NT2/D1 (cell line): Measurements from ENCODE around the gene NEUROD4.

Source experiments
- DNase-seq: peaks from one replicate; pipeline ENCODE4 v3.0.0-alpha.2; 2011; ENCODE audit warnings: low read depth, low spot score
- H3K27me3 ChIP-seq: 2 replicates; pipeline ENCODE4 v1.6.0; 2011; ENCODE audit warnings: mild to moderate bottlenecking; ENCODE audit not compliant: insufficient read length, insufficient read depth
- H3K36me3 ChIP-seq: 2 replicates; pipeline ENCODE4 v1.6.1; 2011; ENCODE audit warnings: mild to moderate bottlenecking, low read length, mixed read lengths; ENCODE audit not compliant: insufficient read depth, insufficient read length
- H3K4me1 ChIP-seq: 2 replicates; pipeline ENCODE4 v1.5.1; 2011; ENCODE audit not compliant: insufficient read depth, insufficient read length
- H3K4me3 ChIP-seq: 2 replicates; pipeline ENCODE4 v1.5.1; 2011; ENCODE audit warnings: low read depth; ENCODE audit not compliant: insufficient read length
- H3K9ac ChIP-seq: 2 replicates; pipeline ENCODE4 v1.6.0; 2011; ENCODE audit warnings: low read depth; ENCODE audit not compliant: insufficient read length
- H3K9me3 ChIP-seq: 2 replicates; pipeline ENCODE4 v1.5.1; 2011; ENCODE audit warnings: mild to moderate bottlenecking, low read length; ENCODE audit not compliant: insufficient read depth
- SUZ12 ChIP-seq: IDR thresholded peaks from 2 replicates; pipeline ENCODE4 v1.6.1; 2011; ENCODE audit not compliant: insufficient read length, insufficient read depth; ENCODE audit errors: extremely low read depth
- YY1 ChIP-seq: IDR thresholded peaks from 2 replicates; pipeline ENCODE4 v1.6.1; 2011; ENCODE audit not compliant: insufficient read length, insufficient read depth
- ZNF274 ChIP-seq: IDR thresholded peaks from 2 replicates; pipeline ENCODE4 v1.6.1; 2011; ENCODE audit warnings: mild to moderate bottlenecking, low read depth, low read length

NEUROD4 gene

DNA sequence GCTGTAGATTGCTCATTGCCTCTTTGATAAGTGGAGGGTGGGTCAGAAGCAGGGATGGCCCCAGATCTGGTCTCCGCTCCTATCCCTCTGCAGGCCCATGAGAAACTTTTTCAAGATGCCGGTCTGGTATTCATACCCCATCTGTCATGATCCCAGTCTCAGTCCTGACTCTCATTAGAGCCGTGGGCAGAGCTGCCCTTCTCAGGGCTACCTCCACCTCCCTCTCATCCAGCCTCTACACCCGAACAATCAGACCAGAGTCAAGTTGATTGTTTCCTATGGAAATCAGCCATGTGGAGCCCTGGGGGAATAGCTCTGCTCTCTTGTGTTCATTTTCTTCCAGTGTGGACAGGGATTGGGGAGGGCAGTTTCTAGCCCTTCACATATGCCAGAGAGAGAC is 45.8 kb downstream of the NEUROD4 start:
- no peaks in the 10 kb centered on the region for H3K27me3 ChIP-seq
- no peak overlapping the region for H3K4me3 ChIP-seq
- no peak overlapping the region for H3K9ac ChIP-seq
- peaks cover 4% of the 10 kb centered on the region for H3K4me1 ChIP-seq
- DNase-seq, result no peak
- no peaks in the 10 kb centered on the region for H3K36me3 ChIP-seq
- H3K9me3 ChIP-seq, result no peaks in the 10 kb centered on the region
- no peak for TF ChIP-seq YY1
- no peak for TF ChIP-seq SUZ12
- no peak for TF ChIP-seq ZNF274

DNA sequence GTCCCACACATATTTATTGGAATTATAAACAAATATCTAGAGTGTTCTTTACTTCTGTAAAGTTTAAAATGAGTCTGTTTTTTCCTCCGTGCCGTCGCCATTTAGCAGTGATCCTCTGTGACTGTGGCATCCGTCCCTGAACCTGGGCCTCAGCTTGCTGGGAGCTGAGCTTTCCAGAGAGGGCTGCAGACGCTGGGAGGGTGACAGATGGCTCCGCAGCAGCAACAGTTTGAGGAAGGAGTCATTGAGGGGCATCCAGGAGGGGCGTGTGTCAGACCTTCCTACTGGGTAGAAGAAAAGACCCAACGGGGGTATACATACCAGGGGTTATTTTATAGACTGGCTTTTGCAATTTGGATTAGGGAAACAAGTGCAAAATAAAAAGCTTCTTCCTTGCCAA is 47.9 kb downstream of the NEUROD4 start:
- no peak overlapping the region for H3K4me3 ChIP-seq
- H3K9ac ChIP-seq, result no peak overlapping the region
- peaks cover 3% of the 10 kb centered on the region for H3K4me1 ChIP-seq
- H3K27me3 ChIP-seq, result no peaks in the 10 kb centered on the region
- no peaks in the 10 kb centered on the region for H3K9me3 ChIP-seq
- no peak for TF ChIP-seq ZNF274
- no peak for TF ChIP-seq SUZ12
- TF ChIP-seq YY1, result no peak
- DNase-seq, result no peak
- no peaks in the 10 kb centered on the region for H3K36me3 ChIP-seq

DNA sequence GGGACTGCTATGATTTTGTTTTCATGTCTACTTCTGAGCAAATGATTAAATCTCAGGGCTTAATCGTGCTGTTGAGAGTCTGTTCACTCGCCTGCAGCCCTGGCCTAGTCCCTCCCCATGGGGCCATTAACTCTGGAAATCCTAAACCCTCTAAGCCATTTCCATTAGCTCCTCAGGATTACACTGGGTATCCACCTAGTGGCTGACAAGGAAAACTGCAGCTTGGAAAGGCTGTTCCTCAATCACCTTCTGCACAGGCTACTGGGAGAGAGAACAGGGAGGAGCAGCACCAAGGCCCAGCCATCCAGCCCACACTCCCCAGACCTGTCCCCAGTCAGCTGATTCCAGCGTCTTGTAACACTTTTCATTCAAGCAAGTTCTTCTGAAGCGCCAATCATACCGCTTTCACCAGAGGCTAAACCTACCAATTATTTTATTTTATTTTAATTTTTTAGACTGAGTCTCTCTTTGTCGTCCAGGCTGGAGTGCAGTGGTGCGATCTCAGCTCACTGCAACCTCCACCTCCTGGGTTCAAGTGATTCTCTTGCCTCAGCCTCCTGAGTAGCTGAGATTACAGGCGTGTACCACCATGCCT is 48.7 kb downstream of the NEUROD4 start:
- peak; percentile 84 for DNase-seq
- H3K4me3 ChIP-seq, result no peak overlapping the region
- H3K36me3 ChIP-seq, result no peaks in the 10 kb centered on the region
- TF ChIP-seq ZNF274 (no peak), SUZ12 (no peak), YY1 (no peak)
- peaks cover 3% of the 10 kb centered on the region for H3K4me1 ChIP-seq
- no peaks in the 10 kb centered on the region for H3K9me3 ChIP-seq
- H3K9ac ChIP-seq, result no peak overlapping the region
- no peaks in the 10 kb centered on the region for H3K27me3 ChIP-seq

DNA sequence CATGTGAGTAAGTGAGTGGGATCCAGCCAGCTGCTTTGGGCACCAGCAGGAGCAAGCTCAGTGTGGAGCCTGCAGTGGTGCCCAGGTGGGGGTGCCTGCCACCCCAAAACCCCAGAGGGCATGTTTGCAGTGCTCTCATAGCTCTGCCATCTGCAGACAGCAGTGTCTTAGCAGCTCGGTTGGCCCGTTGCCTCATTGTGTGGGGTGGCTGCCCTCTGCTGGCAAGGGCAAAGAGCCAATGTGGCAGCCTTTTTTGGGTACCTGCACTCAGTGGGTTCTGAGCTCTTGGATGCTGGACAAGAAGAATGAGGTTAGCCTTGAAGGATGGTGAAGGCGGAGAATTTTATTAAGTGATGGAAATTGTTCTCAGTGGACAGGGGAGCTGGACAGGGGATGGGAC is 52.3 kb downstream of the NEUROD4 start:
- DNase-seq, result peak; percentile 63
- no peak for TF ChIP-seq SUZ12
- TF ChIP-seq ZNF274, result no peak
- no peak for TF ChIP-seq YY1

DNA sequence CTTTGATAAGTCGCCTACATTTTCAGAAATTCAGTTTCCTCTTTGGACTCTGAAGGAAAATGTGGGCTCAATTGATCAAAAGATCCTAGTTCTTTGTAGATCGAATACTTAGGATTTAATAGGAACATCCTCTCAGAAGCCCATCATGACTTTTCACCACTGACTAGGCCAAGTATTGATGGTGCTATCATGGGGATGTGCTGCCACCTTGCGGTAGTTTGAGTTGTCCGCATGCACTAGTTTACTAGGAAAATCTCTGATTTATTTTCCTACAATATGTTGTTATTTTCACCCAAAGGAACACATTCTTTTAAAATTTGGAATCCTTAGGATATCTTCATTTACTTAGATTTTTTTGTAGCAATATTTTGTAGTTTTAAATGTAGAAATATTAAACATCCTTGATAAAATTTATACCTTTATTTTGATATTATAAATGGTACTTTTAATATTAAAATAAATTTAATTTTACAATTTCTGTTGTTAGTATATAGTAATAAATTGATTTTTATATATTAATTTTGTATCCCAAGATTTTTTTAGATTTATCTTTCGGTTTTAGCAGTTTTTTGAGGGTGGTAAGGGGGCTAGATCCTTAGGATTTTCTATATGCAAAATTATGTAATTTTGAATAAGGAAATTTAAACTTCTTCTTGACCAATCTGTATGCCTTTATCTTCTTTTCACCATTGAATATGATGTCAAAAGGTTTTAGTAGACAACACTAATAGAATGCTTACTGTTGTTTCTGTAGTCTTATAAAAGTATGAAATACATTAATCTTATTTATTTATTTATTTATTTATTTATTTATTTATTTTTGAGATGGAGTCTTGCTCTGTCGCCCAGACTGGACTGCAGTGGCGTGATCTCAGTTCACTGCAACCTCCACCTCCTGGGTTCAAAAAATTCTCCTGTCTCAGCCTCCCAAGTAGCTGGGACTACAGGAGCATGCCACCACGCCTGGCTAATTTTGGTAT is 53.6 kb downstream of the NEUROD4 start:
- H3K36me3 ChIP-seq, result no peaks in the 10 kb centered on the region
- H3K4me1 ChIP-seq, result no peaks in the 10 kb centered on the region
- H3K4me3 ChIP-seq, result no peak overlapping the region
- no peaks in the 10 kb centered on the region for H3K9me3 ChIP-seq
- no peak overlapping the region for H3K9ac ChIP-seq
- TF ChIP-seq SUZ12 (no peak), YY1 (no peak), ZNF274 (no peak)
- peak; percentile 84 for DNase-seq
- no peaks in the 10 kb centered on the region for H3K27me3 ChIP-seq

More for the DNA sequence above, 52.3 kb downstream of the NEUROD4 start:
- H3K4me3 ChIP-seq, result no peak overlapping the region
- H3K36me3 ChIP-seq, result no peaks in the 10 kb centered on the region
- peaks cover 3% of the 10 kb centered on the region for H3K4me1 ChIP-seq
- no peaks in the 10 kb centered on the region for H3K9me3 ChIP-seq
- no peaks in the 10 kb centered on the region for H3K27me3 ChIP-seq
- no peak overlapping the region for H3K9ac ChIP-seq

GRCh38 chr12:55074806-55075205 is 55.0 kb downstream of the NEUROD4 start:
- DNase-seq, result no peak

More at GRCh38 chr12:55074806-55075205, 55.0 kb downstream of the NEUROD4 start:
- H3K9me3 ChIP-seq, result no peaks in the 10 kb centered on the region
- H3K4me3 ChIP-seq, result no peak overlapping the region
- TF ChIP-seq SUZ12, result no peak
- no peak for TF ChIP-seq ZNF274
- no peak for TF ChIP-seq YY1
- no peak overlapping the region for H3K9ac ChIP-seq
- H3K4me1 ChIP-seq, result no peaks in the 10 kb centered on the region
- H3K36me3 ChIP-seq, result no peaks in the 10 kb centered on the region
- no peaks in the 10 kb centered on the region for H3K27me3 ChIP-seq
